Heart left ventricle (tissue), 16 donors: ENCODE measurements around the gene TNS1. TPM values are rescaled to one million over a fixed set of nuclear protein-coding genes. Genes with fewer than 3 reads are reported as not detected.

Source experiments
- ATAC-seq, 4 donors: fragments of 200-7000 bp; cut with Tn5 transposase; one replicate each; pipeline ENCODE4 v1.9.1; 2020 to 2022; ENCODE audit warnings: moderate library complexity in 4 of 4, mild to moderate bottlenecking in 3 of 4, moderate number of reproducible peaks in 1 of 4
- DNase-seq, 5 donors: peaks; one replicate each; pipeline ENCODE4 v3.0.0-alpha.2; 2020
- H3K27ac ChIP-seq, 12 donors: fragments of 200-600 bp; sonication (generic) in 4 of 12; one replicate each; pipeline versions ENCODE4 v1.5.0 to v1.8.0; 2016 to 2022; ENCODE audit warnings: mild to moderate bottlenecking in 2 of 12
- H3K27me3 ChIP-seq, 9 donors: fragments of 200-600 bp; sonication (generic) in 2 of 9; one replicate each; pipeline versions ENCODE4 v1.5.1 to v1.8.0; 2016 to 2022; ENCODE audit warnings: mild to moderate bottlenecking in 3 of 9
- H3K36me3 ChIP-seq, 9 donors: fragments of 200-600 bp; sonication (generic) in 2 of 9; one replicate each; pipeline versions ENCODE4 v1.5.0 to v1.8.0; 2018 to 2022; ENCODE audit warnings: mild to moderate bottlenecking in 2 of 9
- H3K4me1 ChIP-seq, 12 donors: fragments of 200-600 bp; sonication (generic) in 4 of 12; one replicate each; pipeline versions ENCODE4 v1.5.0 to v1.8.0; 2016 to 2022; ENCODE audit warnings: mild to moderate bottlenecking in 3 of 12
- H3K4me3 ChIP-seq, 12 donors: fragments of 200-600 bp; sonication (generic) in 4 of 12; one replicate each; pipeline versions ENCODE4 v1.5.0 to v1.8.0; 2017 to 2022; ENCODE audit warnings: mild to moderate bottlenecking in 9 of 12, moderate library complexity in 4 of 12
- H3K9me3 ChIP-seq, 12 donors: fragments of 200-600 bp; sonication (generic) in 4 of 12; one replicate each; pipeline versions ENCODE4 v1.5.0 to v1.8.0; 2016 to 2022; ENCODE audit warnings: mild to moderate bottlenecking in 1 of 12
- POLR2A ChIP-seq, 2 donors: fragments of 450-650 bp; IDR thresholded peaks; one replicate each; pipeline ENCODE4 v1.6.1; 2017; ENCODE audit warnings: antibody characterized with exemption in 2 of 2, mild to moderate bottlenecking in 2 of 2, moderate library complexity in 2 of 2
- WGBS, 4 donors: extraction: QIAGEN DNeasy Blood & Tissue Kit in 2 of 4; methylation state at CpG; one replicate each; pipeline versions ENCODE4 v1.1.5 to v1.1.7; 2013 to 2018; 5-methylcytosine and 5-hydroxymethylcytosine counted together
- intact Hi-C, 10 donors: fragments of 100-400 bp; cut with DNase I; formaldehyde crosslinking; loops; one replicate each; pipeline versions ENCODE4 v1.11.1 to v1.14.2; 2022
- polyA plus RNA-seq, 2 donors: library from polyadenylated mRNA; stranded (reverse); fragments of 200-250 nt; gene quantifications; one replicate each; pipeline ENCODE4 v1.2.3, GENCODE V29; 2013
- total RNA-seq, 9 donors: library from RNA; depleted of rRNA in 2 of 9; stranded (reverse); fragments of >200 nt in 2 of 9; fragmentation: NEBNext Ultra II Directional in 3 of 9; extraction: Animal tissue kit (Norgen Biotek cat#: 25700) in 3 of 9; gene quantifications; one replicate each; pipeline versions ENCODE4 v1.1.0 to v1.2.4, GENCODE V29; 2016 to 2023
- TF ChIP-seq, protein P1 (sequence below), 12 donors: fragments of 200-600 bp; sonication (generic) in 4 of 12; IDR thresholded peaks; one replicate each; pipeline versions ENCODE4 v1.5.0 to v1.8.0; 2018 to 2022; ENCODE audit warnings: antibody characterized with exemption in 12 of 12, mild to moderate bottlenecking in 5 of 12
- donor health status: ischemic (EF 13 %, LVEDD 7.1; RV severe dilation, severe dysfunction).
- donor health status: healthy with polysubstance abuse.
- donor health status: DM: no; HTN: yes; CAD: no.
- donor health status: DM: no; HTN: no; CAD: no.
- donor health status: ischemic (EF 25% LVEDD 6.9; RV normal size, moderate dysfunction).
- donor health status: ischemic (EF 25% LVEDD 5.7; RV mildly dilated, moderate dysfunction).
- donor health status: healthy.
- donor health status: DM: yes; HTN: yes; CAD: no.
- donor health status: ischemic (EF 35%, LVEDD 5.7; RV mildly dilated, moderate dysfunction).
- donor health status: nonischemic (EF 11% LVEDD 7.7; RV severe dilation, severe dysfunction).
- donor health status: DM: yes; HTN: yes; CAD: no.
- donor health status: PGD.
- donor health status: ischemic (EF 29% LVEDD 5.4; RV normal size, mild dysfunction).
- donor health status: nonischemic (EF 23%, LVEDD 6.1; RV moderate dilation, normal function).

Gene TNS1
- total and polyA plus RNA-seq, 11 donors: 243 to 899 (median 669) TPM

DNA sequence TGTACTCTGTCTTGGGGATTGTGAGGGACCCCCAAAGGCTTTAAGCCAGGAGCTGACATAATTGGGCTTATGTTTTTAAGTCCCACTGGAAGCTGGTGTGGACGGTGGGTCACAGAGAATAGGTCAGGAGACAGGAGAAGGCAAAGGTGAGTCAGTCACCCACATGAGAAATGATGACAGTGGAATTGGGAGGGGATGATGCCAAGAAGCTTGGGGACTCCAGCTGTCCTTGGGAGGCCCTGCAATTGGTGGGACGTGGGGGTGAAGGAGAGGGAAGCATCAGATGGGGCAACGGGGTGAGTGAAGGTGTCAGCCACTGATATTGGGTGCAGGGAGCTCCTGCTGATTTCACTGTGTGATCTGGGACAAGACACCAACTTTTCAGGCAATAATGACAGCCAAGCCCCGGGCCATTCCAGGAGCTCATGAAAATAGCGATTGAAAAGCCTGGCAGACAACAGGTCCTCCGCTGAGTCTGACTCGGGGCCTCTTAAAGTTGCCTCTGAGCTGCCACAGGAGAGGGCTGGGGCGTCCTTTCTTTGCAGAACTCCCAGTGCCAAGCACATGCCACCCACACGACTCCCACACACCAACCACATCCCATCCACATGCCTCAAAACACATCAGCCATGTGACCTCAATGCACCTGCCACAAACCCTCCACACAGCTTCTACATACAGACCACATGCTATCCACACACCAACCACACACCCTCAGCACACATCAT, 13.4 kb downstream of the TNS1 start:
- peaks cover 4 to 43% (median 24%) of the 10 kb centered on the region in 12 donors for H3K4me1 ChIP-seq
- H3K4me3 ChIP-seq: peak overlapping the region in 1 of 12 donors; percentile 3
- intact Hi-C loops: loop anchor here in 9 of 10 donors (1.0 to 10.0 kb wide), 12 partner anchors 37 to 201 kb away; no protein-coding TSS in a partner anchor
- DNase-seq (peak in 1 of 5 donors; percentile 41), ATAC-seq (no peak)
- no peaks in the 10 kb centered on the region for H3K9me3 ChIP-seq
- H3K27me3 ChIP-seq: no peaks in the 10 kb centered on the region
- no peak for TF ChIP-seq POLR2A (IDR thresholded peaks at IDR 0.05)
- TF ChIP-seq, protein P1, sequence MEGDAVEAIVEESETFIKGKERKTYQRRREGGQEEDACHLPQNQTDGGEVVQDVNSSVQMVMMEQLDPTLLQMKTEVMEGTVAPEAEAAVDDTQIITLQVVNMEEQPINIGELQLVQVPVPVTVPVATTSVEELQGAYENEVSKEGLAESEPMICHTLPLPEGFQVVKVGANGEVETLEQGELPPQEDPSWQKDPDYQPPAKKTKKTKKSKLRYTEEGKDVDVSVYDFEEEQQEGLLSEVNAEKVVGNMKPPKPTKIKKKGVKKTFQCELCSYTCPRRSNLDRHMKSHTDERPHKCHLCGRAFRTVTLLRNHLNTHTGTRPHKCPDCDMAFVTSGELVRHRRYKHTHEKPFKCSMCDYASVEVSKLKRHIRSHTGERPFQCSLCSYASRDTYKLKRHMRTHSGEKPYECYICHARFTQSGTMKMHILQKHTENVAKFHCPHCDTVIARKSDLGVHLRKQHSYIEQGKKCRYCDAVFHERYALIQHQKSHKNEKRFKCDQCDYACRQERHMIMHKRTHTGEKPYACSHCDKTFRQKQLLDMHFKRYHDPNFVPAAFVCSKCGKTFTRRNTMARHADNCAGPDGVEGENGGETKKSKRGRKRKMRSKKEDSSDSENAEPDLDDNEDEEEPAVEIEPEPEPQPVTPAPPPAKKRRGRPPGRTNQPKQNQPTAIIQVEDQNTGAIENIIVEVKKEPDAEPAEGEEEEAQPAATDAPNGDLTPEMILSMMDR (IDR thresholded peaks at IDR 0.05): no peak
- 68 to 73% (median 70%) methylated on average over 9 of the region's 9 CpGs for WGBS, 4 donors
- H3K27ac ChIP-seq: peak overlapping the region in 11 of 12 donors; percentile 66 to 91 (median 83)
- H3K36me3 ChIP-seq: peaks cover 0 to 11% (median 0%) of the 10 kb centered on the region in 9 donors

DNA sequence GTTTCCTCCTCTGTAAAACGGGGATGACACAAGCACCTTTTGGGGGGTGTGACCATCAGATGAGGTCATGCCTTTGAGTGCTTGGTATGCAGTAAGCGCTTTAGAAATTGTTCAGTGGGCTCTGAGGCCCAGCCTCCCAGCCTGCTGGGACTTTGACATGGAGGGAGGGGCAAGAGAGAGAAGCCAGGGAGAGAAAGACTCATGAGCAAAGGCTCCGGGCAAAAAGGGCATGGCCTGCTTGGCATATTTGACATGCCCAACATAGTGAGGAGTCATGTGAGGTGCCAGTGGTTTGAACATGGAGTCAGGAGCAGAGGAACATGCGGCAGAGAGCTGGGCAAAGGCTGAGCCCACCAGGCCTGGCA, 14.0 kb downstream of the TNS1 start:
- H3K4me3 ChIP-seq: peak overlapping the region in 1 of 12 donors; percentile 3
- peak in 1 of 5 donors; percentile 43 for DNase-seq

GRCh38 chr2:217988014-217988839, 14.6 kb downstream of the TNS1 start:
- WGBS, 4 donors: 3 to 8% (median 6%) methylated on average over 10 to 13 of the region's 13 CpGs
- H3K27me3 ChIP-seq: no peaks in the 10 kb centered on the region
- no peaks in the 10 kb centered on the region for H3K9me3 ChIP-seq
- H3K27ac ChIP-seq: peak overlapping the region; percentile 48 to 91 (median 83)
- peaks cover 4 to 41% (median 29%) of the 10 kb centered on the region in 12 donors for H3K4me1 ChIP-seq
- H3K36me3 ChIP-seq: peaks cover 0 to 16% (median 0%) of the 10 kb centered on the region in 9 donors
- peak; percentile 86 to 91 (median 88) for DNase-seq
- peak overlapping the region in 3 of 12 donors; percentile 7 to 37 (median 22) for H3K4me3 ChIP-seq
- peak; percentile 90 to 92 (median 90) for ATAC-seq
- intact Hi-C loops: loop anchor here (1.0 to 10.0 kb wide), 15 partner anchors 36 to 199 kb away; no protein-coding TSS in a partner anchor
- no peak for TF ChIP-seq POLR2A (IDR thresholded peaks at IDR 0.05)
- TF ChIP-seq, protein P1 (IDR thresholded peaks at IDR 0.05): peak; percentile 78 to 94 (median 91)

More for the DNA sequence above, 14.0 kb downstream of the TNS1 start:
- 23 to 41% (median 39%) methylated on average over 4 of the region's 4 CpGs for WGBS, 4 donors
- Histone ChIP-seq H3K36me3 (peaks cover 0 to 11% (median 0%) of the 10 kb centered on the region in 9 donors), H3K27ac (peak overlapping the region in 11 of 12 donors; percentile 66 to 91 (median 83)), H3K9me3 (no peaks in the 10 kb centered on the region), H3K4me1 (peaks cover 4 to 43% (median 24%) of the 10 kb centered on the region in 12 donors), H3K27me3 (no peaks in the 10 kb centered on the region)
- peak; percentile 2 to 60 (median 22) for ATAC-seq
- intact Hi-C loops: loop anchor here (1.0 to 10.0 kb wide), 16 partner anchors 37 to 201 kb away; no protein-coding TSS in a partner anchor
- TF ChIP-seq, protein P1 (IDR thresholded peaks at IDR 0.05): peak in 2 of 12 donors; percentile 6 to 7
- TF ChIP-seq POLR2A (IDR thresholded peaks at IDR 0.05): no peak
